Stimulated activated CD8-positive, alpha-beta memory T cell treated with anti-CD3 and anti-CD28 coated beads, Interleukin-15, amount 100 ng/mL, for 48 hours (primary cell): ENCODE measurements around the gene LRAT.
"Not testable (repeated sequence)": the region's sequence is repeated elsewhere in the genome, so short reads cannot be mapped to it uniquely, and the experiment has no call there.

ENCODE experiments used
- DNase-seq, 2 donors: peaks; one replicate each; pipeline ENCODE4 v3.0.0-alpha.2; 2020; ENCODE audit warnings: low read depth in 2 of 2

LRAT gene

DNA sequence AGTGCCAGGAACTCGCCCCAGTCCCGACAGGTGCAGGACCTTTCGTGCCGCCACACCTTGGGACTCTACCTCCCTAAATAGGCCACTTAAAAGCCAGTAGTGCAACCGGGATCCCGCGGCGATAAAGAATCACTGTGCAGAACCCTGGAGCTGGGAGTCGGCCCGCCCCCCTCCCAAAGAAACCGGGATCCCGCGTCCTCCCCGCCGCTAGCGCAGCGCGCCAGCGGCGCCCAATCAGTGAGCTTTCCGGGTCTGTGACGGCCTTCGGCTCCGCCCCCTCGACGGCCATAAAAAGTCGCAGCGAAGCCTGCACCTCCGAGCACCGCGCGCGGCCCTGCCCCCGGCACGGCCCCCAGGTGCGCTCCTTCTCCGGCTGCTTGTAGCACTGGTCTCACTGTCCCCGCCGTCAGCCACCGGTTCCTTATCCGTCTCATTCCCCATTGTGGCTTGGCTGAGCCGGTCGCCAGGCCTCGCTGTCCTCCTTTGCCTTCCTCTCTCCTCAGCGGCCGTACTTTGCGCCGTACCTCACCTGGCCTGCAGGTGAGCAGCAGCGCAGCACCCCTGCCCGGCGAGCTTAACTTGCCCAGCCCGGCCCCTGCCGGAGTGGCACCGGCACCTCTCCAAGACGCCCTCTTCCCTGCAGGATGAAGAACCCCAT is at the start of gene LRAT:
TSS of gene LRAT (plus strand) at position 318 of the 658 bp plus-strand sequence. CDS start at position 645, 327 bp downstream.
- DNase-seq = peak in 1 of 2 donors; percentile 2

DNA sequence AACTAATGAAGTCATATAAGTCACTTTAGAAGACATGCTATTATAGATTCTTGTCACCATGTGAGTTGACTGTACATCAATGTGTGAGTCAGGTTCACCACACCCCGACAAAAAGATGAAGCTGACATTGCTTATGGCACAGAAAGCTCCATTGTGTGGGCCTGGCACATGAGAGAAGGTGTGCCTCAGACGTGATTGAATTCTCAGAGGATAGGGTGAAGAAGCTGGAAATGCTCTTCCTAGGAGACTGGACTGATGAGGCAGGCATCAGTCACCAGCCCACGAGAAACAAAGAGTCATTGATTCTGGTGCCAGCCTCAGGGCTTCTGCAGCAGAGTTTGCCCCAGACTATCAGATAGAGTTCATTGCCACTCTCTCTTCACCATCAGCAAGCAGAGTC is 35.9 kb upstream of the LRAT start:
- DNase-seq = no peak

DNA sequence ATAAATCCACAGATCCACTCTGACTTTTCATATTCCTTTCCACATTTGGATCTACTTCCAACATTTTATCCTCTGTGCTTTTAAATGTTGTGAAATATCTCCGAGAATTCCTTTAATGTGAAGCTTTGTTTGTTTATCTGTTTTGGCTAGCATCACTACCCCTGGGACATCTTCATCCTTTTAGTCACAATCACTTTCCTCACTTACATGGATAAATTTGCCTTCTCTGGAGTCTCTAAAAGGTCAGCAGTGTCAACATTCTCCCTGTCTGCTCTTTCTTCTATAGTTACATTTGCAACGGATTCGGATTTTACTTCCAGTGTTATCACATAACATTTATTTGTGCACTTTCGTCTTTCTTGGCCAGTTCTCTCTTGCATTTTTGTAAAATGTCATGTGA is 34.2 kb upstream of the LRAT start:
- DNase-seq = no peak

GRCh38 chr4:154711522-154711921 is 32.3 kb upstream of the LRAT start:
- no peak for DNase-seq

GRCh38 chr4:154714339-154715040 is 29.3 kb upstream of the LRAT start:
- no peak for DNase-seq

GRCh38 chr4:154719087-154719486 is 24.7 kb upstream of the LRAT start:
- no peak for DNase-seq

GRCh38 chr4:154720123-154720522 is 23.7 kb upstream of the LRAT start:
- no peak for DNase-seq

DNA sequence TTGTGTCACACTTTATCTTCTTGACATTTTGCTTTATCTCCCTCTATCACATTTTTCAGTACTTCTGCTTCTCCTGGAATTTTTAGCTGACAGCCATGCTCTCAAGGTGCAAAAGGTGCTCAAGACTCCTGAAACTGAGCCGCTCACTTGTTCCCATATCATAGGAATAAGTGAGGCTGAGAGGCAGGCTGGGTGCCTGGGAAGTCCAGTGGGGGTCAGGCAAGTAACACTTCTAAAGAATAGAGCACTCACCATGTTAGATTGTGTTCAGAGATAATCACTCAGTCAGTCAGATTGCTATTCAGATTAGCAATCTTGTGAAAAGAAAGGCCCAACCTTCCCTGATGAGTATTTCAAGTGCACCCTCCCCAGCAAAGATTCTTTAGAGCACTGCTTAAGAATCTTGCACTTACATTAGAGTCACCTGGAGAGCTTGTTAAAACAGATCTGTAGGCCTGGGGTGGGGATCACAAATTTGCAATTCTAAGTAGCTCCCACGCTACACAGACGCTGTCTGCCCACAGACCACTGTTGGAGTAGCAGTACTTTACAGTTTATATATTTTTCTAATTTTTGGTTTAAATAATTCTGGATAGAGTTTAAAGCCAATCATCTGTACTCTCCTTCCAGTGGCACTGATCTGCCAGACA is 23.1 kb upstream of the LRAT start:
- no peak for DNase-seq

GRCh38 chr4:154722262-154722661 is 21.5 kb upstream of the LRAT start:
- DNase-seq = no peak

DNA sequence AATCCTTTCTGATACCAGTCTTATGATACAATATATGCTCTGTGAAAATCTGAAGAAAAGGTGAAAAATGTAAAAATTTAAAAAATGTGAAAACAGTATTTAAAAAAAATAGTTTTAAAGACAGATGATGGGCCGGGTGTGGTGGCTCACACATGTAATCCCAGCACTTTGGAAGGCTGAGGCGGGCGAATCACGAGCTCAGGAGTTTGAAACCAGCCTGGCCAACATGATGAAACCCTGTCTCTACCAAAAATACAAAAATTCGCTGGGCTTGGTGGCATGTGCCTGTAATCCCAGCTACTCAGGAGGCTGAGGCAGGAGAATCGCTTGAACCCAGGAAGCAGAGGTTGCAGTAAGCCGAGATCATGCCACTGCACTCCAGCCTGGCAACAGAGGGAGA is 20.2 kb upstream of the LRAT start:
- not testable (repeated sequence) for DNase-seq

DNA sequence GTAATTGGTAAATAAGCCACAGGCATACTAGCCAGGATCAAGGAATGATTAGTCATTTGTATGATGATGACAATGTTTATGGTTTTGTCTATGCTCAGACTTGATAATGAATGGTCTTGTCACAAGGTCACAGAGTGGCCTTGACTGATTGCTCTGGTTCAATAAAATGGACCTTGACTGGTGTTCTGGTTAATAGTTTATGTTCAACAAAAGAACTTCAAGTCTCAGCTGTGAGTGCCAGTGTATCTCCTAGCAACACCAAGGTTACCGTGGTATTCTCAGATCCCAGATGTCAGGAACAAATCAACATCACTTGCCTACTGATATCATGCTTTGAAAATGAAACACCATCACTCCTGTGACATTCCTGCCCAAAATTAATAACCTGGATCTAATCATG is 16.3 kb upstream of the LRAT start:
- no peak for DNase-seq

GRCh38 chr4:154731756-154732155 is 12.0 kb upstream of the LRAT start:
- DNase-seq = no peak

DNA sequence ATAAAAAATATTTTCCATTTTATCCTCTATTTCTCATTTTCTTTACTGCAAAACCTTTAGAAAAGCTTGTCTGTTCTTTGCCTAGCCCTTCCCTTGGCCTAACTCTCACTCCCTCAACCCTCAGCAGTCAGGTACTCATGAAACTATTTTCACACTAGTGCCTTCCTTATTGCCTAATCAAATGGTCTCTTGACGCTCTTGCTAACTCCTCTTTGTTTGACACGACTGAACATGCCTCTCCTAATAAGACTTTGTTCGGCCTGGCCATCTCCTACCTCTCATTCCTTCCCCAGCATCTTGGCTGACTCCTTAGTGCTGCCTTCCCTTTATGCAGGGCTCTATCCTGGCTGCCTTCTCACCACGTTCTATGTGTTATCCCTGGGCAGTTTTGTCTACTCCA is 11.1 kb upstream of the LRAT start:
- no peak for DNase-seq

DNA sequence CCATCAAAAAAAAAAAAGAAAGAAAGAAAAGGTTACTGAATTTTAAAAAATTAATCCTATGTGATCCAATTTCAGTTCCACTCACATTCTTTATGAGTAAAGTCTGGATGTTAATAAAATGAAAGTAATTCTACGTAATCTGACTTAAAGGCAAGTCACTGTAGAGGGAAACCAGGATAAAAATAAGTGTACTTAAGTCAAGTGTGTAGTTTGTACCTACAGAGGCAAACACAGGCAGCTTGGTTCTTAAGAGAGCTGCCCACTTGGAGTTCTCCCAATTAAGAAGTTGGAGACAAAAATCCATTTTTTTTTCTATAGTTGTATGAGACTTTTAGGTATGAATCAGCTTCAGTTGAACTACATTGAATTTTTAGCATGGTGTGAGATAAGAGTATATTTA is 7.0 kb upstream of the LRAT start:
- no peak for DNase-seq

- no peak for DNase-seq
Observed at GRCh38 chr4:154738426-154738825, 5.4 kb upstream of the LRAT start.

- no peak for DNase-seq
Observed at GRCh38 chr4:154739111-154739510, 4.7 kb upstream of the LRAT start.

GRCh38 chr4:154740462-154740861 is 3.3 kb upstream of the LRAT start:
- no peak for DNase-seq

- DNase-seq = no peak
Observed at GRCh38 chr4:154741131-154741665, 2.6 kb upstream of the LRAT start.

- DNase-seq = no peak
Observed at GRCh38 chr4:154741922-154742850, 1.6 kb upstream of the LRAT start.

DNA sequence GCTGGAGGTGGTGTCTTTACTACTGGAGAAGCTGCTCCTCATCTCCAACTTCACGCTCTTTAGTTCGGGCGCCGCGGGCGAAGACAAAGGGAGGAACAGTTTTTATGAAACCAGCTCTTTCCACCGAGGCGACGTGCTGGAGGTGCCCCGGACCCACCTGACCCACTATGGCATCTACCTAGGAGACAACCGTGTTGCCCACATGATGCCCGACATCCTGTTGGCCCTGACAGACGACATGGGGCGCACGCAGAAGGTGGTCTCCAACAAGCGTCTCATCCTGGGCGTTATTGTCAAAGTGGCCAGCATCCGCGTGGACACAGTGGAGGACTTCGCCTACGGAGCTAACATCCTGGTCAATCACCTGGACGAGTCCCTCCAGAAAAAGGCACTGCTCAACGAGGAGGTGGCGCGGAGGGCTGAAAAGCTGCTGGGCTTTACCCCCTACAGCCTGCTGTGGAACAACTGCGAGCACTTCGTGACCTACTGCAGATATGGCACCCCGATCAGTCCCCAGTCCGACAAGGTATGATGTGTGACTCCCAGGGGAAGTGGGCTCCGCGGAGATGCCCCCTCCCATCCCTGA is 634 bp downstream of the LRAT start:
- DNase-seq = no peak

DNA sequence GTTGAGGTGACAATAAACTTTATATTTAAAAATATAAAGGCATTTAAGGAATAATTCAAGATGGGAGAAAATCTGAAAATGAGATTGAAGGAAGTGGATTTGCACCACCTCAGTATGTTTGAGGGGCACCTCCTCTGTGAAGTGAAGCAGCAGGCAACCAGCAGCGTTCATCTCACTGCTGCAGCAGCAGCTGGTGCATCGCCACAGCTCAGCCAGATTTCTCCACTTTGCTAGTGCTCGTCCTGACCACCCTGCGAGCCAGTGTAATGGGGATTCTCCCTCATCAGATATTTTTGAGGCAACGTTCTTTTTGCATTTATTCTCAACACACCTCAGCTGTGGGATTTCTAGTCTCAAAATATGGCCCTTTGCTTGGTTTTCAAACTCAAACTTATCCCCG is 13.9 kb downstream of the LRAT start:
- DNase-seq = no peak
